22Rv1 (cell line): Measurements from ENCODE around the gene STK11IP.

ENCODE experiments used
- ZFX ChIP-seq: fragments of 450-650 bp; IDR thresholded peaks from 2 replicates; pipeline ENCODE4 v1.6.1; 2017; ENCODE audit warnings: antibody characterized with exemption, borderline replicate concordance
- TF ChIP-seq, protein P1 (sequence below): fragments of 450-650 bp; IDR thresholded peaks from 2 replicates; pipeline ENCODE4 v1.5.1; 2017; ENCODE audit warnings: mild to moderate bottlenecking

DNA sequence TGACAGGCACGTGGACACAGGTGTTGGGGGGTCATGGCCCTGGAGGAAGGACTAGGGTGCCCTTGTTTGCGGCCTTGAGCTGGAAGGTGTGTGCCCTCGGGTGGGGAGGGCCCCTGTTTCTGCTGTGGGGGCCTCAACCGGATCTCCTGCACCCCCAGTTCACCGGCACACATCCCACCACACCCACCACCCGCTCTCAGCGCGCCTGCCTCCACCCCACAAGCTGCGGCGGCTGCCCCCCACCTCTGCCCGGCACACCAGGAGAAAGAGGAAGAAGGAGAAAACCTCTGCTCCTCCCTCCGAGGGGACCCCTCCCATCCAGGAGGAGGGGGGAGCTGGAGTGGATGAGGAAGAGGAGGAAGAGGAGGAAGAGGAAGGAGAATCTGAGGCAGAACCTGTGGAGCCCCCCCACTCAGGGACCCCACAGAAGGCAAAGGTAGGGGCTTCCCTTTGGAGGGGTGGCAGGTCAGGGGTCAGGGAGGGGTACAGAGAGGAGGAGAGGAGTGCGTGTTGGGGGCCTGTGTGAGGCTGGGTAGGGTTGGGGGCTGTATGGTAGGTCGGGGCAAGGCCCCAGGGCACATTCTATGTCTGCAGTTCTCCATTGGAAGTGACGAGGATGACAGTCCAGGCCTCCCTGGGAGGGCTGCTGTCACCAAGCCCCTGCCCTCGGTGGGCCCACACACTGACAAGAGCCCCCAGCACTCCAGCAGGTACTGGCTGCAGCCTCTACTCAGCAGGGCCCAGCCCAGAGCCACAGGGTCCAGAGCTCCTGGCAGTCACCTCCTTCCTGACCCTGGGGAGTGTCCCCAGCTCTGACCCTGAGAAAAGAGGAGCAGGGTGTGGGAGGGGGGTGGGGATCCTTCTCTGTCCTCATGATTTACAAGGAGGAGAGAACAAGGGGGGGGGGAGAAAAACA, 31.6 kb downstream of the STK11IP start:
- TF ChIP-seq ZFX: no peak
- TF ChIP-seq, protein P1, sequence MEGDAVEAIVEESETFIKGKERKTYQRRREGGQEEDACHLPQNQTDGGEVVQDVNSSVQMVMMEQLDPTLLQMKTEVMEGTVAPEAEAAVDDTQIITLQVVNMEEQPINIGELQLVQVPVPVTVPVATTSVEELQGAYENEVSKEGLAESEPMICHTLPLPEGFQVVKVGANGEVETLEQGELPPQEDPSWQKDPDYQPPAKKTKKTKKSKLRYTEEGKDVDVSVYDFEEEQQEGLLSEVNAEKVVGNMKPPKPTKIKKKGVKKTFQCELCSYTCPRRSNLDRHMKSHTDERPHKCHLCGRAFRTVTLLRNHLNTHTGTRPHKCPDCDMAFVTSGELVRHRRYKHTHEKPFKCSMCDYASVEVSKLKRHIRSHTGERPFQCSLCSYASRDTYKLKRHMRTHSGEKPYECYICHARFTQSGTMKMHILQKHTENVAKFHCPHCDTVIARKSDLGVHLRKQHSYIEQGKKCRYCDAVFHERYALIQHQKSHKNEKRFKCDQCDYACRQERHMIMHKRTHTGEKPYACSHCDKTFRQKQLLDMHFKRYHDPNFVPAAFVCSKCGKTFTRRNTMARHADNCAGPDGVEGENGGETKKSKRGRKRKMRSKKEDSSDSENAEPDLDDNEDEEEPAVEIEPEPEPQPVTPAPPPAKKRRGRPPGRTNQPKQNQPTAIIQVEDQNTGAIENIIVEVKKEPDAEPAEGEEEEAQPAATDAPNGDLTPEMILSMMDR: no peak
